Measurements from ENCODE around the gene ZNF525.
A peak's percentile ranks its signal among the peaks of the same experiment; 100 is the strongest.
"Not testable (repeated sequence)": the region's sequence is repeated elsewhere in the genome, so short reads cannot be mapped to it uniquely, and the experiment has no call there.

Gene ZNF525

DNA sequence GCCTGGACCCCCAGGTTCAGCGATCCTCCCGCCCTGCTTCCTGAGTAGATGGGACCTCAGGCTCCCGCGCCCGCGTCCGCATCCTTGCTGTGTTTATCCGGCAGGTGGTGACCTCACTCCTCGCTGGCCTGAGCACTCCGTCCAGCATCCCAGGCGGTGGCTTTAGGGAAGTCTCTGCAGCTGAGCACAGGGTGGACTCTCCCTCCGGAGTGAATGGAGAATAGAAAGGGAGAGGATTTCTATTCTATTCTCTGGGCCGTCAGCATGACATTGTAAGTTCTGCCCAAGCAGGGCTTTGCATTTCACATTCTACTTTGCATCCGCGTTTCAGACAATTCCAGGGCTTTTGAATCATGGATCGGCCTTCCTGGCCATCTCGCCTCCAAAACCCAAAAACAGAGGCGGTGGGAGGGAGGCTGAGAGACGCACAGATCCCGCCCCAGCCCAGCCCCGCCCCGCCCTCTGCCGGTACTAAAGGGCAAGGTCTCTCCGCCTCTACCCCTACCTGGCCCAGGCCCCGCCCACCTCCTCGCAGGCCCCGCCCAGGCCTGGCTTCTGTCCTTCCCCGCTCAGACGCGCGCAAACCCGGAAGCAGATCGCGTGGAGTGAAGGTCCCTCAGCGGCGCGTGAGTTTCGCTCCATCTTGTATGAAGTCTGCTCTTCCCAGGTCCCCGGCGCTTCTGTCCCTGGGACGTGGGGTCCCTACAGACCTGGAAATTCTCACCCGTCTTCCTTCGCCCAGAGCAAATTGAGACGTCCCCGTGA, at the start of gene ZNF525:
Gene ZNF525, plus strand, starts transcription at position 572 of the 765 bp plus-strand sequence. CDS start 6,577 bp downstream, outside the sequence.
- Histone ChIP-seq H3K9ac (ENCODE audit: low read depth in 1 of 2, low read length in 2 of 2) (peak within 1 kb of the TSS; percentile 46 to 54), H3K4me1 (ENCODE audit: control insufficient read depth in 1 of 2, insufficient read depth in 2 of 2, low read length in 2 of 2) (no peaks in the 10 kb centered on the region), H3K9me3 (ENCODE audit: control insufficient read depth in 1 of 2, low read length in 2 of 2) (no peaks in the 10 kb centered on the region), H3K4me3 (ENCODE audit: low read depth in 1 of 2, low read length in 2 of 2) (peak within 1 kb of the TSS; percentile 74 to 91), H3K27ac (ENCODE audit: low read depth, low read length) (peak within 1 kb of the TSS; percentile 42), H3K36me3 (ENCODE audit: control insufficient read depth in 1 of 2, insufficient read depth in 2 of 2, low read length in 2 of 2) (no peaks in the 10 kb centered on the region), H3K27me3 (ENCODE audit: control insufficient read depth in 1 of 2, insufficient read depth in 2 of 2, low read length in 2 of 2) (no peaks in the 10 kb centered on the region)

DNA sequence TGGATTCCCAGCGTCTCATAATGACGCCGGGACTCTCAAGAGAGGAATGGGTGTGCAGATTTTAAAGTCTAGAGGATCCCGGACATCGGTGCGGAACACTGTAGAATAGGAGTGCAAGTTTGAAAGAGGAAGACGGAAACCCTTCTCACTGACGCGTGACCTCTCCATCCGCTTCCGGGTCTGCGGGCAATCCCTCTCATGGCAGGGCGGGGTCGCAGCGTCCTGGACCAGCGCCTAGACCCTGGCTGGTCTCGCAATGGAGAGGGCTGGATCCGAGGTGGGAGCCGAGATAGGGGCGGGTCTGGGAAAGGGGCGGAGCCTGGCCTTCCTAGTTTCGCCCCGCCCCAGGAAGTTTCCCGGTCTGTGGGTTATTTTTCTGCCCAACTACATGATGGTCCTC, 36.5 kb upstream of the ZNF525 start:
- H3K36me3 ChIP-seq (ENCODE audit: control insufficient read depth in 1 of 2, insufficient read depth in 2 of 2, low read length in 2 of 2): no peaks in the 10 kb centered on the region
- H3K4me3 ChIP-seq (ENCODE audit: low read depth in 1 of 2, low read length in 2 of 2): peak overlapping the region in 1 of 2 donors; percentile 38
- H3K27ac ChIP-seq (ENCODE audit: low read depth, low read length): no peak overlapping the region
- peaks cover 0 to 4% of the 10 kb centered on the region in 2 donors for H3K4me1 ChIP-seq (ENCODE audit: control insufficient read depth in 1 of 2, insufficient read depth in 2 of 2, low read length in 2 of 2)
- H3K9me3 ChIP-seq (ENCODE audit: control insufficient read depth in 1 of 2, low read length in 2 of 2): peaks cover 5 to 14% of the 10 kb centered on the region in 2 donors
- no peak overlapping the region for H3K9ac ChIP-seq (ENCODE audit: low read depth in 1 of 2, low read length in 2 of 2)
- H3K27me3 ChIP-seq (ENCODE audit: control insufficient read depth in 1 of 2, insufficient read depth in 2 of 2, low read length in 2 of 2): no peaks in the 10 kb centered on the region

DNA sequence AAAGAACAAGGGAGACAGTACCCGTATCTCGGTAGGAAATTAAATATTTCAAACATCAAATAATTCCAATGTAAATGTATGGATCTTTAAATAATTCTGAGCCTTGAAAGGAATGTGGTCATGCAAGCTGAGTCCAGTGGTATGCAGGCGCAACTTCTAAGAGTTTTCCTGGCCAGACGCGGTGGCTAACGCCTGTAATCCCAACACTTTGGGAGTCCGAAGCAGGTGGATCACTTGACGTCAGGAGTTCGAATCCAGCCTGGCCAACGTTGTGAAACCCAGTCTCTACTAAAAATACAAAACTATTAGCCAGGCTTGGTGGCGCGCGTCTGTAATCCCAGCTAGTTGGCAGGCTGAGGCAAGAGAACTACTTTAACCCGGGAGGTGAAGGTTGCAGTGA, 33.0 kb upstream of the ZNF525 start:
- H3K9ac ChIP-seq (ENCODE audit: low read depth in 1 of 2, low read length in 2 of 2): no peak overlapping the region
- peaks cover 5 to 7% of the 10 kb centered on the region in 2 donors for H3K9me3 ChIP-seq (ENCODE audit: control insufficient read depth in 1 of 2, low read length in 2 of 2)
- H3K36me3 ChIP-seq (ENCODE audit: control insufficient read depth in 1 of 2, insufficient read depth in 2 of 2, low read length in 2 of 2): peaks cover 0 to under 1% of the 10 kb centered on the region in 2 donors
- peak overlapping the region in 1 of 2 donors; percentile 94 for H3K4me3 ChIP-seq (ENCODE audit: low read depth in 1 of 2, low read length in 2 of 2)
- H3K27me3 ChIP-seq (ENCODE audit: control insufficient read depth in 1 of 2, insufficient read depth in 2 of 2, low read length in 2 of 2): no peaks in the 10 kb centered on the region
- peaks cover 0 to 4% of the 10 kb centered on the region in 2 donors for H3K4me1 ChIP-seq (ENCODE audit: control insufficient read depth in 1 of 2, insufficient read depth in 2 of 2, low read length in 2 of 2)
- H3K27ac ChIP-seq (ENCODE audit: low read depth, low read length): no peak overlapping the region

DNA sequence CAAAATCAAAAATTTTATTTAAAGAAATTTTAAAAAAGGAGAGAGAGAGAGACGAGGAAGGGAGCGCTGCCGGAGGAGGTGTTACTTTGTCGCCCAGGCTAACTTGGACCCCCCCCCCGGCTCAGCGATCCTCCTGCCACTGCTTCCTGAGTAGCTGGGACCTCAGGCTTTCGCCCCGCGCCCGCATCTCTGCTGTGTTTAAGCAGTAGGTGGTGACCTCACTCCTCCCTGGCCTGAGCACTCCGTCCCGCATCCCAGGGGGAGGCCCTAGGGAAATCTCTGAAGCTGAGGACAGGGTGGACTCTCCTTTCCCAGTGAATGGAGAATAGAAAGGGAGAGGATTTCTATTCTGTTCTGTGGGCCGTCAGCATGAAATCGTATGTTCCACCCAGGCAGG, 32.4 kb upstream of the ZNF525 start:
- Histone ChIP-seq H3K27ac (ENCODE audit: low read depth, low read length) (no peak overlapping the region), H3K27me3 (ENCODE audit: control insufficient read depth in 1 of 2, insufficient read depth in 2 of 2, low read length in 2 of 2) (no peaks in the 10 kb centered on the region), H3K4me1 (ENCODE audit: control insufficient read depth in 1 of 2, insufficient read depth in 2 of 2, low read length in 2 of 2) (peaks cover 0 to 4% of the 10 kb centered on the region in 2 donors), H3K9ac (ENCODE audit: low read depth in 1 of 2, low read length in 2 of 2) (peak overlapping the region; percentile 61 to 75), H3K9me3 (ENCODE audit: control insufficient read depth in 1 of 2, low read length in 2 of 2) (peaks cover 7 to 8% of the 10 kb centered on the region in 2 donors), H3K4me3 (ENCODE audit: low read depth in 1 of 2, low read length in 2 of 2) (peak overlapping the region; percentile 85 to 94), H3K36me3 (ENCODE audit: control insufficient read depth in 1 of 2, insufficient read depth in 2 of 2, low read length in 2 of 2) (peaks cover 0 to 6% of the 10 kb centered on the region in 2 donors)

DNA sequence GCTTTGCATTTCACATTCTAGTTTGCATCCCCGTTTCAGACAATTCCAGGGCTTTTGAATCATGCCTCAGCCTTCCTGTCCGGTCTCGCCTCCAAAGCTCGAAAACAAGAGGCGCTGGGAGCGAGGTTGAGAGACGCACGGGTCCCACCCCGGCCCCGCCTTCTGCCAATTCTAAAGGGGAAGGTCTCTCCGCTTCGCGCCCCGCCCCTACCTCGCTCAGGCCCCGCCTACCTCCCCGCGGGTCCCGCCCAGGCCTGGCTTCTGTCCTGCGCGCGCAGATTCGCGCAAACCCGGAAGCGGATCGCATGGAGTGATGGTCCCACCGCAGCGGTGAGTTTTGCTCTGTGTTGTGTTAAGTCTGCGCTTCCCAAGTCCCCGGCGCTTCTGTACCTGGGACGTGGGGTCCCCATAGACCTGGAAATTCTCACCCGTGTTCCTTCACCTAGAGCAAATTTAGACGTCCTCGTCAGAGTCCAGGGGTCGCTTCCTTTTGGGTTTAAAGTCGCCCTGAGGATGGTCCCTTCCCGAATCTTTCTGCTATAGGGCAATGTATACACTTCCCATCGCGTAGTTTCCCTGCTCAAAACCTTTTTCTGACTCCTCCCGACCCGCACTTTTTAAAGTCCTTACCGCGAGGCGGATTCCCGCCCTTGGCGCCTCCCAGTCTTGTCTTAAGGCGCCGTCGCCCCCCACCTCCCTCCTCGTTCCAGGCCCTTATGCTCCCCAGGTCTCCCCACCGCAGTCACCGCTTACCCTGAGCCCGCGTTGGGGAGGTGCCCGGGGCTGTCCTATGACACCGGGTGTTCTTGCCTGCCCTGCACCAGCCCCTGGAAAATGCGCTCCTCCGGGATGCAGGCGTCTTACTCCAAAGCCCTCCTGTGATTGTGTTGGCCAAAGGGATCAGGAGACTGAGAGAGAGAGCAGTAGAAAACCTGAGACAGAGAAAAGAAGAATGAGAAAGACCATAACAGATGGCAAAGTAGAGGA, 31.7 kb upstream of the ZNF525 start, which contains the start of gene ZNF845:
Gene ZNF845, plus strand, starts transcription at position 287 of the 987 bp plus-strand sequence. CDS start 7,559 bp downstream, outside the sequence.
- H3K4me3 ChIP-seq (ENCODE audit: low read depth in 1 of 2, low read length in 2 of 2): peak within 1 kb of the TSS; percentile 85 to 94

DNA sequence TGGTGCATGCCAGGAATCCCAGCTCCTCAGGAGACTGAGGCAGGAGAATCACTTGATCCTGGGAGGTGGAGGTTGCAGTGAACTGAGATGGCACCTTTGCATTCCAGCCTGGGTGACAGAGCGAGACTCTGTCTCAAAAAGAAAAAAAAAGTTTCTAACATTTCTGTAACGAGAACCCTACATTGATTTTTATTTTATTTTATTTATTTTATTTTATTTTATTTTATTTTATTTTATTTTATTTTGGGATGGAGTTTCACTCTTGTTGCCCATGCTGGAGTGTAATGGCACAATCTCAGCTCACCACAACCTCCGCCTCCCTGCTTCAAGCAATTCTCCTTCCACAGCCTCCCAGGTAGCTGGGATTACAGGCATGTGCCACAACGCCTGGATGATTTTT, 21.1 kb upstream of the ZNF525 start:
- Histone ChIP-seq H3K9me3 (ENCODE audit: control insufficient read depth in 1 of 2, low read length in 2 of 2) (peaks cover 44 to 48% of the 10 kb centered on the region in 2 donors), H3K36me3 (ENCODE audit: control insufficient read depth in 1 of 2, insufficient read depth in 2 of 2, low read length in 2 of 2) (peaks cover 39 to 93% of the 10 kb centered on the region in 2 donors)
- H3K27ac ChIP-seq (ENCODE audit: low read depth, low read length); H3K4me3 ChIP-seq (ENCODE audit: low read depth in 1 of 2, low read length in 2 of 2); H3K9ac ChIP-seq (ENCODE audit: low read depth in 1 of 2, low read length in 2 of 2); H3K4me1 ChIP-seq (ENCODE audit: control insufficient read depth in 1 of 2, insufficient read depth in 2 of 2, low read length in 2 of 2); H3K27me3 ChIP-seq (ENCODE audit: control insufficient read depth in 1 of 2, insufficient read depth in 2 of 2, low read length in 2 of 2): not testable (repeated sequence)

More for the DNA sequence above, 31.7 kb upstream of the ZNF525 start, which contains the start of gene ZNF845:
- peaks cover 0 to 4% of the 10 kb centered on the region in 2 donors for H3K4me1 ChIP-seq (ENCODE audit: control insufficient read depth in 1 of 2, insufficient read depth in 2 of 2, low read length in 2 of 2)
- peaks cover 0 to 12% of the 10 kb centered on the region in 2 donors for H3K36me3 ChIP-seq (ENCODE audit: control insufficient read depth in 1 of 2, insufficient read depth in 2 of 2, low read length in 2 of 2)
- peaks cover 11 to 13% of the 10 kb centered on the region in 2 donors for H3K9me3 ChIP-seq (ENCODE audit: control insufficient read depth in 1 of 2, low read length in 2 of 2)
- H3K27ac ChIP-seq (ENCODE audit: low read depth, low read length): peak within 1 kb of the TSS; percentile 25
- peak within 1 kb of the TSS; percentile 69 to 75 for H3K9ac ChIP-seq (ENCODE audit: low read depth in 1 of 2, low read length in 2 of 2)
- H3K27me3 ChIP-seq (ENCODE audit: control insufficient read depth in 1 of 2, insufficient read depth in 2 of 2, low read length in 2 of 2): no peaks in the 10 kb centered on the region

- peaks cover 64 to 75% of the 10 kb centered on the region in 2 donors for H3K9me3 ChIP-seq (ENCODE audit: control insufficient read depth in 1 of 2, low read length in 2 of 2)
- H3K4me3 ChIP-seq (ENCODE audit: low read depth in 1 of 2, low read length in 2 of 2): peak overlapping the region in 1 of 2 donors; percentile 5
- no peaks in the 10 kb centered on the region for H3K4me1 ChIP-seq (ENCODE audit: control insufficient read depth in 1 of 2, insufficient read depth in 2 of 2, low read length in 2 of 2)
These were observed 9.8 kb upstream of the ZNF525 start for GRCh38 chr19:53355739-53356138.

GRCh38 chr19:53357821-53358581, 7.5 kb upstream of the ZNF525 start:
- Histone ChIP-seq H3K27ac (ENCODE audit: low read depth, low read length) (no peak overlapping the region), H3K27me3 (ENCODE audit: control insufficient read depth in 1 of 2, insufficient read depth in 2 of 2, low read length in 2 of 2) (no peaks in the 10 kb centered on the region), H3K4me3 (ENCODE audit: low read depth in 1 of 2, low read length in 2 of 2) (no peak overlapping the region), H3K9me3 (ENCODE audit: control insufficient read depth in 1 of 2, low read length in 2 of 2) (peaks cover 42 to 52% of the 10 kb centered on the region in 2 donors), H3K4me1 (ENCODE audit: control insufficient read depth in 1 of 2, insufficient read depth in 2 of 2, low read length in 2 of 2) (no peaks in the 10 kb centered on the region), H3K36me3 (ENCODE audit: control insufficient read depth in 1 of 2, insufficient read depth in 2 of 2, low read length in 2 of 2) (no peaks in the 10 kb centered on the region), H3K9ac (ENCODE audit: low read depth in 1 of 2, low read length in 2 of 2) (no peak overlapping the region)

More at GRCh38 chr19:53355739-53356138, 9.8 kb upstream of the ZNF525 start:
- no peaks in the 10 kb centered on the region for H3K27me3 ChIP-seq (ENCODE audit: control insufficient read depth in 1 of 2, insufficient read depth in 2 of 2, low read length in 2 of 2)
- H3K36me3 ChIP-seq (ENCODE audit: control insufficient read depth in 1 of 2, insufficient read depth in 2 of 2, low read length in 2 of 2): peaks cover 11 to 13% of the 10 kb centered on the region in 2 donors
- no peak overlapping the region for H3K9ac ChIP-seq (ENCODE audit: low read depth in 1 of 2, low read length in 2 of 2)
- no peak overlapping the region for H3K27ac ChIP-seq (ENCODE audit: low read depth, low read length)

GRCh38 chr19:53360056-53360455, 5.4 kb upstream of the ZNF525 start:
- not testable (repeated sequence) for H3K27ac ChIP-seq (ENCODE audit: low read depth, low read length); H3K36me3 ChIP-seq (ENCODE audit: control insufficient read depth in 1 of 2, insufficient read depth in 2 of 2, low read length in 2 of 2); H3K9ac ChIP-seq (ENCODE audit: low read depth in 1 of 2, low read length in 2 of 2); H3K27me3 ChIP-seq (ENCODE audit: control insufficient read depth in 1 of 2, insufficient read depth in 2 of 2, low read length in 2 of 2); H3K4me1 ChIP-seq (ENCODE audit: control insufficient read depth in 1 of 2, insufficient read depth in 2 of 2, low read length in 2 of 2); H3K4me3 ChIP-seq (ENCODE audit: low read depth in 1 of 2, low read length in 2 of 2)
- peaks cover 26 to 32% of the 10 kb centered on the region in 2 donors for H3K9me3 ChIP-seq (ENCODE audit: control insufficient read depth in 1 of 2, low read length in 2 of 2)

Data from duodenal mucosa (tissue), 2 donors.